H1 (cell line): ENCODE results near the gene CNBP. TPM values are rescaled to one million over a fixed set of nuclear protein-coding genes. Genes with fewer than 3 reads are reported as not detected.

ENCODE experiments used
- CTCF ChIA-PET: fragments of 300-600 bp; sonication (Branson Sonifier 250); formaldehyde crosslinking; loops from one replicate; lab custom pipeline; 2021; ENCODE audit not compliant: partially characterized antibody; lab: Charles Lee
- POLR2A ChIA-PET: fragments of 300-600 bp; sonication (Branson Sonifier 250); formaldehyde crosslinking; loops from one replicate; lab custom pipeline; 2021; ENCODE audit warnings: inconsistent platforms; ENCODE audit not compliant: partially characterized antibody; lab: Charles Lee
- DNase-seq, 2 experiments: peaks; one replicate each; pipeline versions ENCODE4 v3.0.0 to v3.0.0-alpha.2; 2010 to 2022; ENCODE audit warnings: low spot score in 2 of 2, low read depth in 1 of 2, mixed read lengths in 1 of 2
- FAIRE-seq: peaks from 2 replicates; lab custom pipeline; 2011; peaks lifted over from hg19 to GRCh38; lab: Jason Lieb, UNC
- H2AFZ ChIP-seq: 2 replicates; pipeline ENCODE4 v1.8.1; 2012; ENCODE audit warnings: low read length, inconsistent platforms
- H2AK5ac ChIP-seq: 2 replicates; pipeline ENCODE4 v1.6.1; 2013; ENCODE audit warnings: low read depth, low read length
- H2BK120ac ChIP-seq: replicated peaks from 2 replicates; pipeline ENCODE3; 2013; ENCODE audit warnings: low read depth, low read length, inconsistent platforms
- H2BK12ac ChIP-seq: 2 replicates; pipeline ENCODE4 v1.6.1; 2013; ENCODE audit warnings: low read depth, low read length
- H2BK15ac ChIP-seq: 2 replicates; pipeline ENCODE4 v1.6.1; 2013; ENCODE audit warnings: low read length
- H2BK20ac ChIP-seq: 2 replicates; pipeline ENCODE4 v1.6.1; 2013; ENCODE audit warnings: low read length
- H2BK5ac ChIP-seq: 2 replicates; pipeline ENCODE4 v1.6.1; 2013; ENCODE audit warnings: low read depth, low read length
- H3K14ac ChIP-seq: 2 replicates; pipeline ENCODE4 v1.6.1; 2013; ENCODE audit warnings: inconsistent platforms; ENCODE audit not compliant: insufficient read length
- H3K18ac ChIP-seq: 2 replicates; pipeline ENCODE4 v1.6.1; 2013; ENCODE audit warnings: low read length; ENCODE audit errors: extremely low read depth
- H3K23ac ChIP-seq: 2 replicates; pipeline ENCODE4 v1.6.1; 2013; ENCODE audit warnings: inconsistent platforms; ENCODE audit not compliant: insufficient read length
- H3K23me2 ChIP-seq: 2 replicates; pipeline ENCODE4 v1.6.1; 2013; ENCODE audit warnings: low read depth, low read length
- H3K27ac ChIP-seq: 2 replicates; pipeline ENCODE4 v1.6.1; 2011; ENCODE audit warnings: low read depth, low read length, inconsistent platforms
- H3K27me3 ChIP-seq, 4 experiments: replicated peaks in 1 of 4; 1 replicate in 1 of 4; 2 replicates in 3 of 4; pipeline versions ENCODE4 v1.6.1 to v1.8.1; 2011 to 2013; ENCODE audit warnings: low read length in 3 of 4, mild to moderate bottlenecking in 3 of 4, inconsistent platforms in 2 of 4, mixed read lengths in 2 of 4, moderate library complexity in 1 of 4; ENCODE audit not compliant: control insufficient read depth in 3 of 4, insufficient read depth in 3 of 4; ENCODE audit errors: extremely low read depth in 1 of 4
- H3K36me3 ChIP-seq, 4 experiments: 2 replicates each; pipeline versions ENCODE4 v1.6.1 to v1.8.1; 2011 to 2013; ENCODE audit warnings: mild to moderate bottlenecking in 4 of 4, low read length in 3 of 4, moderate library complexity in 2 of 4, control low read depth in 1 of 4, inconsistent platforms in 1 of 4; ENCODE audit not compliant: insufficient read depth in 4 of 4, control insufficient read depth in 2 of 4
- H3K4ac ChIP-seq: replicated peaks from 2 replicates; pipeline ENCODE3; 2013; ENCODE audit warnings: low read length, low read depth, mixed read lengths, inconsistent platforms; ENCODE audit not compliant: insufficient read length
- H3K4me1 ChIP-seq, 4 experiments: replicated peaks in 1 of 4; 1 replicate in 1 of 4; 2 replicates in 3 of 4; pipeline versions ENCODE4 v1.6.1 to v1.8.1; 2011 to 2013; ENCODE audit warnings: low read length in 3 of 4, inconsistent platforms in 2 of 4, mixed read lengths in 1 of 4; ENCODE audit not compliant: insufficient read depth in 4 of 4, control insufficient read depth in 3 of 4
- H3K4me2 ChIP-seq, 2 experiments: 2 replicates each; pipeline versions ENCODE4 v1.6.1 to v1.8.1; 2011 to 2013; ENCODE audit warnings: low read depth in 2 of 2, low read length in 2 of 2, control low read depth in 1 of 2, inconsistent platforms in 1 of 2, mild to moderate bottlenecking in 1 of 2; ENCODE audit not compliant: insufficient read depth in 1 of 2
- H3K4me3 ChIP-seq, 4 experiments: fragments of 200-600, 300-600 bp in 1 of 4; sonication (generic), shearing (Covaris generic), sonication (Bioruptor Twin) in 1 of 4; 2 replicates each; pipeline versions ENCODE4 v1.5.1 to v1.8.1; 2011 to 2016; ENCODE audit warnings: low read length in 4 of 4, low read depth in 3 of 4, control low read depth in 2 of 4, inconsistent platforms in 2 of 4, mild to moderate bottlenecking in 2 of 4, mixed read lengths in 1 of 4, moderate library complexity in 1 of 4; ENCODE audit not compliant: insufficient read depth in 2 of 4; ENCODE audit errors: extremely low read depth in 1 of 4
- H3K56ac ChIP-seq: replicated peaks from 2 replicates; pipeline ENCODE3; 2013; ENCODE audit warnings: low read depth, mild to moderate bottlenecking, mixed read lengths, low read length, inconsistent platforms; ENCODE audit not compliant: insufficient read length
- H3K79me1 ChIP-seq: 2 replicates; pipeline ENCODE4 v1.6.1; 2013; ENCODE audit warnings: low read depth, low read length, control low read depth
- H3K79me2 ChIP-seq, 2 experiments: 2 replicates each; pipeline versions ENCODE4 v1.6.1 to v1.8.1; 2012 to 2013; ENCODE audit warnings: low read length in 2 of 2, mild to moderate bottlenecking in 2 of 2, inconsistent platforms in 1 of 2; ENCODE audit not compliant: insufficient read depth in 2 of 2, control insufficient read depth in 1 of 2
- H3K9ac ChIP-seq, 4 experiments: replicated peaks in 1 of 4; 1 replicate in 1 of 4; 2 replicates in 3 of 4; pipeline versions ENCODE4 v1.6.1 to v1.8.1; 2011 to 2013; ENCODE audit warnings: low read depth in 3 of 4, low read length in 3 of 4, control low read depth in 2 of 4, mild to moderate bottlenecking in 2 of 4, moderate library complexity in 2 of 4, inconsistent platforms in 1 of 4; ENCODE audit errors: extremely low read depth in 1 of 4
- H3K9me3 ChIP-seq, 2 experiments: 2 replicates each; pipeline versions ENCODE4 v1.6.1 to v1.8.1; 2012 to 2013; ENCODE audit warnings: mild to moderate bottlenecking in 2 of 2, moderate library complexity in 2 of 2, control low read depth in 1 of 2, inconsistent platforms in 1 of 2, low read depth in 1 of 2, low read length in 1 of 2, mixed read lengths in 1 of 2; ENCODE audit not compliant: insufficient read depth in 2 of 2
- H4K20me1 ChIP-seq, 2 experiments: replicated peaks in 1 of 2; 2 replicates each; pipeline versions ENCODE3 to v1.8.1; 2011 to 2013; ENCODE audit warnings: inconsistent platforms in 2 of 2, low read length in 2 of 2, mild to moderate bottlenecking in 1 of 2; ENCODE audit not compliant: insufficient read depth in 2 of 2, control insufficient read depth in 1 of 2
- H4K5ac ChIP-seq: 2 replicates; pipeline ENCODE4 v1.6.1; 2013; ENCODE audit warnings: low read length, low read depth, mixed read lengths, inconsistent platforms; ENCODE audit not compliant: insufficient read length
- H4K8ac ChIP-seq: 2 replicates; pipeline ENCODE4 v1.8.0; 2013; ENCODE audit warnings: mild to moderate bottlenecking, moderate library complexity, low read length, inconsistent platforms; ENCODE audit not compliant: insufficient read depth; ENCODE audit errors: extremely low read depth
- H4K91ac ChIP-seq: replicated peaks from 2 replicates; pipeline ENCODE3; 2013; ENCODE audit warnings: low read length, mixed read lengths, inconsistent platforms; ENCODE audit not compliant: insufficient read length
- BCL11A ChIP-seq, 2 experiments: IDR thresholded peaks; one replicate each; pipeline ENCODE4 v1.6.1; 2011; ENCODE audit warnings: low read depth in 2 of 2, low read length in 2 of 2, mild to moderate bottlenecking in 2 of 2
- BRCA1 ChIP-seq: IDR thresholded peaks from 2 replicates; pipeline ENCODE4 v1.6.1; 2012; ENCODE audit warnings: low read depth, low read length, improper control_type of control experiment
- CBX5 ChIP-seq: fragments of 300-800, 300-1000 bp; sonication (generic); IDR thresholded peaks from 2 replicates; pipeline ENCODE4 v1.7.1; 2016; ENCODE audit warnings: antibody characterized with exemption, low read length, low read depth
- CBX8 ChIP-seq: fragments of 300-800, 300-1000 bp; sonication (generic); IDR thresholded peaks from 2 replicates; pipeline ENCODE4 v1.7.1; 2016; ENCODE audit warnings: low read depth, low read length, borderline replicate concordance
- GABPA ChIP-seq: IDR thresholded peaks from 2 replicates; pipeline ENCODE4 v1.6.1; 2011; ENCODE audit warnings: mild to moderate bottlenecking, low read length, moderate library complexity, borderline replicate concordance; ENCODE audit not compliant: insufficient read depth
- GTF2F1 ChIP-seq: IDR thresholded peaks from 2 replicates; pipeline ENCODE4 v1.6.1; 2012; ENCODE audit warnings: low read depth, low read length, improper control_type of control experiment, borderline replicate concordance
- JUN ChIP-seq: IDR thresholded peaks from 2 replicates; pipeline ENCODE4 v1.6.1; 2011; ENCODE audit warnings: low read depth, mild to moderate bottlenecking, improper control_type of control experiment, low read length
- PHF8 ChIP-seq: fragments of 200-600 bp; sonication (generic); conservative IDR thresholded peaks from 2 replicates; pipeline ENCODE4 v1.7.1; 2012; ENCODE audit warnings: low read depth, mild to moderate bottlenecking, inconsistent platforms, low read length, moderate library complexity
- SAP30 ChIP-seq: fragments of 300-600 bp; sonication (generic); IDR thresholded peaks from 2 replicates; pipeline ENCODE4 v1.7.1; 2012; ENCODE audit warnings: low read length, moderate library complexity, mild to moderate bottlenecking, inconsistent platforms; ENCODE audit not compliant: insufficient read depth, insufficient replicate concordance
- SUZ12 ChIP-seq: fragments of 200-600 bp; sonication (generic); IDR thresholded peaks from 2 replicates; pipeline ENCODE4 v1.6.1; 2012; ENCODE audit warnings: mild to moderate bottlenecking, inconsistent platforms, low read length, moderate library complexity, mixed read lengths
- YY1 ChIP-seq: IDR thresholded peaks from 2 replicates; pipeline ENCODE4 v1.6.1; 2011; ENCODE audit warnings: low read depth, mild to moderate bottlenecking, low read length
- WGBS, 2 experiments: shearing (Covaris generic) in 1 of 2; methylation state at CpG; one replicate each; pipeline versions ENCODE4 v1.1.6 to v1.1.7; 2013 to 2015; ENCODE audit warnings: low lambda C conversion rate in 2 of 2, mixed read lengths in 2 of 2, inconsistent platforms in 1 of 2, low coverage in 1 of 2, missing lambda C conversion rate in 1 of 2; ENCODE audit not compliant: insufficient replicate concordance in 2 of 2, insufficient coverage in 1 of 2, insufficient read length in 1 of 2; ENCODE audit errors: extremely low coverage in 1 of 2, missing lambda C conversion rate in 1 of 2; 5-methylcytosine and 5-hydroxymethylcytosine counted together
- polyA plus RNA-seq, 7 experiments: library from polyadenylated mRNA; depleted of rRNA in 3 of 7; stranded (reverse) in 5 of 7; unstranded in 2 of 7; fragments of >200 nt in 5 of 7; fragments of 200-250 nt in 2 of 7; gene quantifications; 1 replicate in 5 of 7; 2 replicates in 1 of 7; 4 replicates in 1 of 7; pipeline versions ENCODE4 v1.2.1 to v1.2.3, GENCODE V29; 2011 to 2013; ENCODE audit warnings: missing spikeins in 2 of 7, mixed read lengths in 2 of 7
- total RNA-seq: library from RNA; stranded (reverse); fragmentation: NEBNext Ultra II Directional; extraction: Animal tissue kit (Norgen Biotek cat#: 25700); gene quantifications from 2 replicates; pipeline ENCODE4 v1.2.1, GENCODE V29; 2021
- TF ChIP-seq, protein P1 (sequence below): IDR thresholded peaks from 2 replicates; pipeline ENCODE4 v1.6.1; 2012; ENCODE audit warnings: inconsistent platforms
- TF ChIP-seq, protein P2 (sequence below): IDR thresholded peaks from 2 replicates; pipeline ENCODE4 v1.6.1; 2012; ENCODE audit warnings: inconsistent platforms

CNBP gene
- total and polyA plus RNA-seq, 2 of the 8 experiments (the other 6 are each of a cell fraction or from before 2014, with no cell fraction given) = 315 to 371 TPM

DNA sequence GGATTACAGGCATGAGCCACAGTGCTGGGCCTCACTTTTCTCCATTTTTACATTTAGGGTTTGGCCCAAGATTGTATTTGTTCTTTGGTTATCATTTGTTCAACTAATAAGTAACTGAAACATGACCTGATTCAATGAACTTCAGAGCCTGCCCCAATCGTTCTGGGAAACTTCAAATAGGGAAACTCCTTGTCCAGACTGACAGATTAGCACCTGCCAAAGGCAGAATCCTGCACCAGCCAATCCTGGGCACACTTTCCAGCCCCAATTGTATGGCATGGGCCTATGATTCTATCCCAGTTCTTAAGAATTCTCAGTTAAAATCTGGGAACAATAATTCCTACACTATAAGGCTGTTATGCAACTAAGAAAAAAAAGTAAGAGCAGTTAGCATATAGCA is 43.8 kb downstream of the CNBP start:
- H2BK12ac ChIP-seq = no peak overlapping the region
- H3K14ac ChIP-seq = no peak overlapping the region
- H3K56ac ChIP-seq = no peak overlapping the region
- no peak overlapping the region for H4K5ac ChIP-seq
- no peaks in the 10 kb centered on the region for H3K79me2 ChIP-seq
- CTCF ChIA-PET = no interaction called here
- H3K18ac ChIP-seq = no peak overlapping the region
- FAIRE-seq (no peak), DNase-seq (no peak)
- H2BK5ac ChIP-seq = no peak overlapping the region
- no peaks in the 10 kb centered on the region for H3K27me3 ChIP-seq
- no peak overlapping the region for H2AK5ac ChIP-seq
- no peak overlapping the region for H3K4ac ChIP-seq
- no peak overlapping the region for H3K9ac ChIP-seq
- H4K20me1 ChIP-seq = no peaks in the 10 kb centered on the region
- peaks cover 0 to 14% (median 6%) of the 10 kb centered on the region in 4 experiments; a peak in 4 of 8 replicates for H3K36me3 ChIP-seq
- H3K23me2 ChIP-seq = no peaks in the 10 kb centered on the region
- no peak overlapping the region for H2AFZ ChIP-seq
- WGBS, 2 experiments = 100% methylated on average over 1 of the region's 1 CpG; no CpG with 5 or more reads in 1 of the 2 experiments
- H4K91ac ChIP-seq = no peak overlapping the region
- no peak overlapping the region for H2BK20ac ChIP-seq
- H2BK120ac ChIP-seq = no peak overlapping the region
- H3K23ac ChIP-seq = no peak overlapping the region
- no peak overlapping the region for H3K4me3 ChIP-seq
- no peak overlapping the region for H4K8ac ChIP-seq
- no peaks in the 10 kb centered on the region for H3K79me1 ChIP-seq
- no peaks in the 10 kb centered on the region for H3K9me3 ChIP-seq
- TF ChIP-seq SAP30 = no peak
- TF ChIP-seq JUN = no peak
- TF ChIP-seq, protein P1, sequence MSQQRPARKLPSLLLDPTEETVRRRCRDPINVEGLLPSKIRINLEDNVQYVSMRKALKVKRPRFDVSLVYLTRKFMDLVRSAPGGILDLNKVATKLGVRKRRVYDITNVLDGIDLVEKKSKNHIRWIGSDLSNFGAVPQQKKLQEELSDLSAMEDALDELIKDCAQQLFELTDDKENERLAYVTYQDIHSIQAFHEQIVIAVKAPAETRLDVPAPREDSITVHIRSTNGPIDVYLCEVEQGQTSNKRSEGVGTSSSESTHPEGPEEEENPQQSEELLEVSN = no peak
- no peak for TF ChIP-seq GTF2F1
- TF ChIP-seq GABPA = no peak
- no peak for TF ChIP-seq PHF8
- TF ChIP-seq CBX5 = no peak
- TF ChIP-seq BRCA1 = no peak
- TF ChIP-seq CBX8 = no peak
- TF ChIP-seq SUZ12 = no peak
- no peak for TF ChIP-seq YY1
- no peak for TF ChIP-seq BCL11A (IDR thresholded peaks at IDR 0.05; ENCODE audit: low read depth in 2 of 2, low read length in 2 of 2)
- TF ChIP-seq, protein P2, sequence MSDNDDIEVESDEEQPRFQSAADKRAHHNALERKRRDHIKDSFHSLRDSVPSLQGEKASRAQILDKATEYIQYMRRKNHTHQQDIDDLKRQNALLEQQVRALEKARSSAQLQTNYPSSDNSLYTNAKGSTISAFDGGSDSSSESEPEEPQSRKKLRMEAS = no peak
- H3K4me1 ChIP-seq = no peaks in the 10 kb centered on the region
- no peak overlapping the region for H2BK15ac ChIP-seq
- no peak overlapping the region for H3K27ac ChIP-seq
- H3K4me2 ChIP-seq = no peak overlapping the region
- POLR2A ChIA-PET = no interaction called here
